Activated CD8-positive, alpha-beta memory T cell treated with anti-CD3 and anti-CD28 coated beads, Interleukin-2, amount 50 U/mL, for 1 hour (primary cell): ENCODE data around the gene ETNK2.

Experiments used
- DNase-seq: peaks from one replicate; pipeline ENCODE4 v3.0.0-alpha.2; 2020; ENCODE audit errors: extremely low read depth

ETNK2 gene

DNA sequence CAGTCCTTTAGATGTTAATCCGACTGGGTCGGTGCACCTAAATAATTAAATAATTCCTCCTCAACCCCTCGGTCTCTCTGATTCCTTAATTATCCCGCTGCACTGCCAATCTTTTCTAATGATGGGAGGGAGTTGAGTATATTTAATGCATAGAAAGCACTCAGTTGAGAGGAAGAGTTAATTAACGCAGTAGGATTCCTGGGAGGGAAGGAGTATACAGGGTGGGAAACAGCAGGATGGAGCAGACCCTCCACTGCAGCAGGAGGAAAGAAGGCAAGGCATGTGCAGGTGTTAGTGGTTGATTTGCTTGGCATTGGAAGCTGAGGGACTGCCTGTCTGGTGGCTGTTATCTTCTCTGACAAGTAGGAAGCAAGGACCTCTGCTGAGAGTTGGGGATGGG lies 24.2 kb upstream of the ETNK2 start:
- no peak for DNase-seq

DNA sequence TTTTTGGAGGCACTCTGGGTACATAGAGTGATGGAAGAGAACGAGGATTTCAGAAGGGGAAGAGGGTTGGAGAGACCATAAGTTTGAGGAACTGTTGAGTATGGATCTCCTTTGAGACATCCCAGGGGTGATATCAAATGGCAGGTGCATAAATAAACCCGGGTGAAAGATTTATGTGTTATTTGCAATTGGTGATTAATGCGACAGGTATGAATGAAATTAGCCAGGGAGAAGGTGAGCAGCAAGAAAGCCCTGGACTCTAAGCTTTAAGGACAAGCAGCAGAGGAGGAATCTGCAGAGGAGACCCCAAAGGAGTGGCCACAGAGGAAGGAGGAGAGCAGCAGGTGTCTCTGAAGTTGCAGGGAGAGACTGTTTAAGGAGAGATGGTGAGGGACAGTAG lies 23.1 kb upstream of the ETNK2 start:
- no peak for DNase-seq

DNA sequence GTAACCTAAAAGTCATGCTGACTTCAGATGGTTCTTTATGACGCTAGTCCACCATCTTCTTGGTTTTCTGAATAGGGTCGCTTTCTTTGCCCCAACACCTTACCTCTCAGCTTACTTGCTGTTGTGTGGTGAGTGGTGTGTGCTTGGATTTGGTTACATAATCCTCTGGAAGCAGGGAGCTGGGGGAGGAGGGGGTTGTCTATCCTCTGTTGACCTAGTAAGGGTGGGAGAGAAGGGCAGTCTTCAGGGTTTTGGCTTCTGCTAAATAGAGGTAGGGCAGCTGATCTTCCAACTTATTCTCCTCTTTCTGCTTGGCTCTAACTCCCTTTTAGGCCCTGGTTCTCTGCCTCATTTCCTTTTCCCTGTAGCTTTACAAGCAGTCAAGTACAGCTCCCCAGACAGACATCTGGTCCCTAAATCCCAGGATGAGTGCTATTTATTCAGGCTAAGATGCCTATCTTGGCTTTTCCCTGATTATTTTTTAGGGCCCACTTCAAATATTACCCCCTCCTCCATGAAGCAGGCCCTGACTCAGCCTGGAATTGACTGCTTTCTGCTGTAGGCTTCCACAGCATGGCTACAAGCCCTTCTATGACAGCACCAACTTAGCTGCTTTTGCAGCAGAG lies 20.7 kb upstream of the ETNK2 start:
- no peak for DNase-seq

DNA sequence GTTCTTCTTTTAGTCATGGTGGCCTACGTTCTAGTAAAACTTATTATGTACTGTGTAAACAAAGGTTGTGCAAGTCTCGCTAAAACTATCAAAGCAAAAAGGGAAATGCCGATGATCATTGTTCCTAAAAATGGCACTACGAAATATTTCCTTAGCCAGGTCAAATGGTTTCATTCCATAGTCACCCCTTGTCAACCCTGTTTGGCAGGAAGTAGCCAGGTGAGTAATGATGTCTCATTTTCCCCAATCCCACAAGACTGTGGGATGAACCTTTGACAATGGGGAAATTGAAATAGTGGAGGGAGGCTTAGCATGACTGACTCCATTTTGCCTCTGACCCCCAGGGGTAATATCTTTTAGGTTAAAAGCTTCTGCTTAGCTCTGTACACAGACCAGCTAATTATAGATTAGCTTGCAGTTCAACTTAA lies 19.9 kb upstream of the ETNK2 start:
- no peak for DNase-seq

DNA sequence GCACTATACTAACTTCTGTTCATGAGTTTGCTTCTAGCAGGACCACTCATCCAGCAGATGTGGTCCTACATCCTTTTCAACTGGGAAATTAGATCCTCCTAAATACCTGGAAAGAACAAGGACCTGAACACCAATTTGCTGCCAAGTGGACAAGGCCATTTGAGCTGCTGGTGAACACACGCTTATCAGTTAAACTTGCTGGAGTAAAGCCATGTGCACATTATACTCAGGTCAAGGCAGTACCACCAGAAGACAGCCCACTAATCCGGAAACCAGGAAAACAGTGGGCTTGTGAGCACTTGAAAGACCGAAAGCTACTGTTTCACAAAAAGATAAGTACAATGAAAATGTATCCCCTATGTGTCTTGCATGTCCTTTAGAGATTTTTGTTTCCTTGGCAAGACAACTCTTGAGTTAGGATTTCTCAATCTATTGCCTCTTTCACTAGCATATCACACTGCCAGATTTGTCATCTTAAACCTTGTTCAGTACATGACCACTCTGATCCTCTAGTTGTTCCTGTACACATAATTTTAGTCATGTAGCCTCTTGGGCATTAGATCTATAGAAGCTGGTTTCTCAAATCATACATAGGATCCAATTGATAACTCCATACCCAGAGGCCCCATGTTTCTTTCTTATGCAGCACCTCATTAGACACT lies 18.8 kb upstream of the ETNK2 start:
- DNase-seq, result no peak

DNA sequence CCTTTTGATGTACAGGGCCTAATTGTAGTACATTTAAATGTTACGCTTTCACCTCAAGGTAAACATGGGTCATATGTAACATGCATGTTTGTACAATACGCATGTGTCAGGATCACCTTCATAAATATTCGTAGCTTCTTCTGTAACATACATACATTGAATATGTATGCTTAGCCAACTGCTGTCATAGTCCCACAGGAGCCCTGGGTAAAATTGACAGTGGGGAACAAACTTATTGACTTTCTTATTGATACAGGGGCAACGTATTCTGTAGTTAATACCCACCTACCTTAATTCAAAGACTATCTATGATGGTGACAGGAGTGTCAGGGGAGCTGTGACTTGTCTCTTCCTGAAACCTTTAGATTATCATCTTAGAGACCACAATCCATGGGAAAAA lies 18.0 kb upstream of the ETNK2 start:
- DNase-seq, result no peak

DNA sequence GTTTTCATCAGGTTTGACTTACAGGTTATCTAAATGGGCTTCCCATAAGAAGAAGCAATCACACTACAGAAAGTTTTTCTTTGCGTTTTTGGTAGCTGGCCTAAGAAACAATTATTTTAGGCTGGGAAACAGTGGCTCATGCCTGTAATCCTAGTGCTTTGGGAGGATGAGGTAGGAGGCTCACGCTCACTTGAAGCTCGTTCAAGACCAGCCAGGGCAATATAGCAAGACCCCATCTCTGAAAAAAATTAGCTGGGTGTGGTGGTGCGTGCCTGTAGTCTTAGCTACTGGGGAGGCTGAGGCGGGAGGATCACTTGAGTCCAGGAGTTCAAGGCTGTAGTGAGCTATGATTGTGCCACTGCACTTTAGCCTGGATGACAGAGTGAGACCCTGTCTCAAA lies 15.9 kb upstream of the ETNK2 start:
- no peak for DNase-seq

DNA sequence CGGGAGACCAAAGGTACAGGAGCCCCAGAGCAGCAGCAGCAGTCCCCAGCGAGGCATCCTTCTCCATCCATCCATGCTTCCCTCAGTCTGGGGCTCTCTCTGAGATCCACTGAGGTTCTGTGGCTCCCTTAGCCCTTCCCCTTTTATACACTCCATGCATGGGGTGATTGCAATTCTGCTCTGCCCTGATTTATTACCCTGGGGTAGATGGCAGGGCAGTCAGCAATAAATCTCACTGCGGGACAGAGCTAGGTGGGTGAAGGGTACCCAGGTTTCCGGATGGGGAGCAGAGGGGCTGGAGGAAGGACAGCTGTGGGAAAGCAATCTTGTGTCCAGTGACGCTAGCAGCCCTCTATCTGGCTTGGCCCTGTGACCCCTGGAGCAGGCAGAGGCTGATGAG lies 14.4 kb upstream of the ETNK2 start, which contains the start of gene REN:
Gene REN (minus strand): TSS at position 119 of the 400 bp plus-strand sequence. CDS start 44 bp downstream, at position 75.
- DNase-seq, result no peak

DNA sequence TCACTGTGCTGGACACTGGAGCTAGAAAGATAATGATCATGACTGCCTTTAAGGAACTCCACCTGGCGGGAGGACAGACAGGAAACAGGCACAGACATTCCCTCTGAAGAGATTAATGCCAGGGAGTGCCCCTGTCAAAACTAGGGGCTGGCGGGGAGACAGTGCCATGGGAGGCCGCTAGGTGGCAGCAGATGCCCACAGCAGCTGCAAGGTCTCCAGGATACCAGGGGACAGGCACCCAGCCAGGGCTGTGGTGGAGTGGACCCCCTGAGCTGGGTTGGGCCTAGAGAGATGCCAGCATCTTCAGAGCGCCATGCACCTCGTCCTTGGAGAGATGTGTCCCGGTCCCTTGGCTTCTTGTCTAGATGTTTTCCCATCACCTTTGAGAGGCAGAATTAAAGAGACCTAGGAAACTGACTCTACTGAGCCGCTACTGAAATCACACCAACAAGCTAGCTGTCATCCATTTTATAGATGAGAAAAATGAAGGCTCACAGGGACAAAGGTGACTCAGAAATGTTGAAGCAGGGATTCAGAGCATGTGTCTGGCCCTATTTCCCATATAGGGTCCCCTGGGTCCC lies 10.7 kb upstream of the ETNK2 start:
- peak; percentile 37 for DNase-seq

DNA sequence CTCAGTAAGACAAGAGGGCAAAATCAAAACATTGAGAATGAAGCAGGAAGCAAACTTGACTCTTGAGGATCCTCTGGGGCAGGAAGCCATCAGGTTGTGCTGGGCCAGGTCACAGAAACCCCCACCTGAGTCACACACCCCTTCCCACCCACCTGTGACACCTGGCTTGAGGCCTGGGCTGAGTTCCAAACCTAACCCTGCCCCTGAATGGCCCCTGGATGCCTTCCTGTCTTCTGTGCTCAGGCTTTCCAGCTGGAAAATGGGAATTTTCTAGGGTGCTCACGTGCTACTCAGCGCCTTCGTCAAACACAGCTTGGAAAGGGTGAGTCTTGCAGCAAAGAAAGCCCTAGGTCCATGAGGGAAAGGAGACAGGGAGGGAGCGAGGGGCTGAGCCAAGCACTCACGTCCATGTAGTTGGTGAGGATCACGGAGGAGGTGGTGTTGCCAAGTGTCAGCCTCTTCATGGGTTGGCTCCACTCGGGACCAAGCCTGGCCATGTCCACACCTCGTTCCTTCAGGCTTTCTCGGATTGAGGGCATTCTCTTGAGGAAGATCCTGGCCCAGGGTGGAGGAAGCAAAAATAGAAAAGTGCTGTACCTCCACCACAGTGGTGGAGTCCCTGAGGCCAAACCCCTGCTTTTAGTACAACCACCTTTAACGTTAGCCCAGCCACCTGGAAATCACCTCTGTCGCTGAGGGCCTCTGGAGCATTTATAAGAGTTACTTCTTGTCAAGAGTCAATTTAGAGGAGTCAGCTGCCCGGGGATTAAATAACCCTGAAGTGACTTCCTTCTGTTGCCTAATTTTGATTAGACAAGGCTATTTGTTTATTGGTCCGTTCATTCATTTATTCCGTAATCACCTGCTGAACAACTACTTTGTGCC lies 10.0 kb upstream of the ETNK2 start:
- DNase-seq, result no peak

DNA sequence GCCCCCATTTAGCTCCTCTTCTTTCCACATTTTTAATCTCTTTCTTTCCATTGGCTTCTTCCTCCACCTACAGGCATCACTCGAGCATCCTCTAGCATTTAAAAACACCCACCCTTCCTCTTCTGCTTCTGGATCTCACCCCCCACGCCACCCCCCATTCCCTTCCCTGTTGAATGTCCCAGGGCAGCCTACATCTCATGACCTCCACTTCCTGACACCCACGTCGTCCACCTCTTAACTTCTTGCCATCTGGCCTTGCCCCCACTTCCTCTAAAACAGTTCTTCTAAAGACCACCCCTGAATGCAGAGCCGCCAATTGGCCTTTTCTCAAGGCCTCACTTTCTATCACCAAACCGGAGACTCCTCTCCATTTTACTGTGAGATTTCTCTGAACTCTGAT lies 6.1 kb upstream of the ETNK2 start:
- DNase-seq, result no peak

DNA sequence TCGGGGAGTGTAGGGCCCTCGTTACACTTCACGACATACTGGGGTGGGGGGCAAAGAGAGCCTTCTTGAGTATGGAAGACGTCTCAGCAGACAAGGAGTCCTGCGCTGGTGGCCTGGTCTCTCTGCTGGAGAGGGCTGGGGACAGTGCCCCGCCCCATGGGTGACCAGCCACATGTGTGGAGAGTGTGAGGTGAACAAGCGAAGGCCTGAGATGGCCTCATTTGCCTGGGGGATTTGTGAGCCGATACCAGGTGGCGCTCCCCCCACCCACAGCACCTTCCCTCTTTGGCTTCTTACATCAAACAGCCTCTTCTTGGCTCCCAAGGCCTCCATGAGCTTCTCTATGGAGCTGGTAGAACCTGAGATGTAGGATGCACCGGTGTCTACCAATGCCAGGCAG lies 4.0 kb upstream of the ETNK2 start:
- DNase-seq, result no peak

DNA sequence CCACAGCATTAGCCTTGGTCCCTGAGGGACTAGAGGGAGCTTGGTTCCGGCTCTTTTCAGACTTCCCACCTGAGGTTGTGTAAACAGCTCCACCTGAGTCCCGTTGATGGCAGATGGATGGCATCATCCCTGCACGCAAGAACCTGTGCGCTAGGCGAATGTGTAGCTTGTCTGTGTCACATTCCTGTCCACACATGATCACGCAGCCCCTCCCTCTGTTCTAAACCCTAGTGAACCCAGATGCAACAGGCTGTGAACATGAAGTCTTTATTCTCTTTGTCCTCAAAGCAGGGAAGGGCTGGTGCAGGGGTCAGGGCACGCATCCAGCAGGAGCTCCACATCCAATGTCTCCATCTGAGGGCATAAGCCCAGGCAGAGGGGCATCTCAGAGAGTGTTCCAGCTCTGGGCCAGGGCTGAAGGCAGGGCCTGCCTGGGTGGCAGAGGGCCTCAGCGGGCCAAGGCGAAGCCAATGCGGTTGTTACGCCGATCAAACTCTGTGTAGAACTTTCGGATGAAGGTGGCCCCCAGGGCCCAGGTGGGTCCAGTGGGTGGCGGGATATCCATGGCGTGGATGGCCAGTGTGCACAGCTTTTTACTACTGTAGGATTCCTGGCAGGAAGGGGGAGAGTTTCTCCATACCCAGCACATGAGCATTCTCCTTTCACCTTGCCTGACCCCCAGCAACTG lies 2.9 kb upstream of the ETNK2 start:
- DNase-seq, result no peak

DNA sequence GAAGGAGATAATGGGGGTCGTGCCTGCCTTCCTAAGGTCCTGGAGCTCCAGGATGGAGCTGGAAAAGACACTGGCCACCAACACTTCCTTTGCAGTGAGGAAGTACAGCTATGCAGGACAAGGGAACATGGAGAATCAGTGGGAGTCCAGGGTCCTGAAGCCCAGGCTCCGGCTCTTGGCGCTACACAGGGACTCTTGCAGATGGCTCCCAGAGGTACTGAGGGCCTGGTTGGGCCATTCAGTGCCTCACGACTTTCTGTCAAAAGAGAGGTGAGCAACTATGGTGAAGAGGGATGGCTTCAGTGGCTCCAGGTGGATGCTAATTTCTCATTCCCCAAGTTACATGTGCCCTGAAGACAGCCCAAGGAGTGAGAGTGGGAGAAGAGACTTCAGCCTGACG lies 1.8 kb upstream of the ETNK2 start:
- DNase-seq, result no peak

DNA sequence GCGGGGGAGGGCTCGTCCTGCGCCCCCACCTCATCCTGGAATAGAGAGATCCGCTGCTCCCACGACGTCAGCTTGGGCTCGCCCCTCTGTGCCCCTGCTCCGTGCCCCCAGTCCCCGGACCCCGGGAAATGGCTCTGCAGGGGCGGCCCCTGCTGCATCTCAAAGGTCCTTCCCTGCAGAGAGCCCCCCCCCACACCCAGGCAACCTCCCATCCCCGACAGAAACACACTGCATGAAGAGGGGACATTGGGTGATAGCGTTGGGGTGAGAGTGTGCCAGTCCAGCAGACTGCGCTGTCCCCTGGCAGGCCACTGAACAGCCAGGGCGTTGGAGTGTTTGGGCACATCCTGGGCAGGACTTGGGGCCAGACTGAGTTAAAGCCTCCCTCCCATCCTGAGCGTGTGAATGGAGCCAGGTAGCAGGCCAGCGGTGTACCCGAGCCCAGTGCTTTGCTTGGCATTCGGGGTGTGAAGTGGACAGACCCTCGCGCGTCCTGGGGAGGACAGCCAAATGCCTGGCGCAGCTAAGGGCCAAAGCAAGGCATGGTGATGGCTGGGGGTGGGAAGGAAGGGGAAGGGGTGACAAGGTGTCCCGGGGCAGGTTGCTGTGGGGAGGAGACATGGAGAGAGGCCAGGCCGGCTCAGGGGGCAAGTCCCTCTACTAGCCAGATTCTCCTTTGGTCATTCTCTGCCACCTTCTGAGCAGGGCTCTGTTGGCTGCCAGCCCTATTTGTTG lies 633 bp upstream of the ETNK2 start:
- no peak for DNase-seq

DNA sequence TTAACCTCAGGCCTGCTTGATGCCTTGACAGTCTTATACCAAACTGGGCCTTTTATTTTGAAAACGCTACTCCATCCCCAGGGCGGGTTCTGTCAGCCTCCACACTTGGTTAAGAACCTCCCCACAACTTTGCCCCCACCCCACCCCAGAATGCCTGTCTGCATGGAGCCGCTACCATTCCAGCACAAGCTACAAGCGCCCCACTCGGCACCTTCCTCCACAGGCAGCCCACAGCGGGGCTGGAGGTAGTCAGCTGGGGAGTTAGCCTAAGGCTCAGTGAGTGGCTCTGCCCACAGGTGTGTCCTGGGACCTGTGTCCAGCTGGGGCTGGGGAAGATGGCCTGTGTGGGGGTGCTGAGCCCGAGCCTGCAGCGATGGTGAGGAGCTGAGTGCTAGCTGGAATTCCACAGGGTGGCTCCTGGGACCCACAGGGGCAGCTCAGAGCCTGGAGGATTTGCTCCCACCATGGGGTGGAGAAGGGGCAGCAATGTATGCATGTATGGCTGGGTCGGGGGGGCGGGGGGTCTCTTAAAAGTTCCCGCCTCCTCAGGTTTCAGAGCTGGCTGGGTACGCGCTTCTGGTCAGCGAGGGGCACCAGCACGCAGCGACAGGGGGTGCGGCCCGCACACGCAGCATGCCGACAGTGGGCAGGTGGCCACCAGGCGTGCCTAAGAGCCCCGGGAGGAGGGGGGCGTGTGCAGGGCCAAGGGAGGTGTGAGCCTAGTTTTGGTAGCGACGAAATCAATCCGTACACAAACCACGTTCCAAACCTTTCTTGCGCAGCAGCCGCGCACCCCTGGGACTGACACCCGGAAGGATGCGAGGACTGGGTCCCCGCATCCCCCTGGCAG lies 917 bp downstream of the ETNK2 start:
- DNase-seq, result no peak

DNA sequence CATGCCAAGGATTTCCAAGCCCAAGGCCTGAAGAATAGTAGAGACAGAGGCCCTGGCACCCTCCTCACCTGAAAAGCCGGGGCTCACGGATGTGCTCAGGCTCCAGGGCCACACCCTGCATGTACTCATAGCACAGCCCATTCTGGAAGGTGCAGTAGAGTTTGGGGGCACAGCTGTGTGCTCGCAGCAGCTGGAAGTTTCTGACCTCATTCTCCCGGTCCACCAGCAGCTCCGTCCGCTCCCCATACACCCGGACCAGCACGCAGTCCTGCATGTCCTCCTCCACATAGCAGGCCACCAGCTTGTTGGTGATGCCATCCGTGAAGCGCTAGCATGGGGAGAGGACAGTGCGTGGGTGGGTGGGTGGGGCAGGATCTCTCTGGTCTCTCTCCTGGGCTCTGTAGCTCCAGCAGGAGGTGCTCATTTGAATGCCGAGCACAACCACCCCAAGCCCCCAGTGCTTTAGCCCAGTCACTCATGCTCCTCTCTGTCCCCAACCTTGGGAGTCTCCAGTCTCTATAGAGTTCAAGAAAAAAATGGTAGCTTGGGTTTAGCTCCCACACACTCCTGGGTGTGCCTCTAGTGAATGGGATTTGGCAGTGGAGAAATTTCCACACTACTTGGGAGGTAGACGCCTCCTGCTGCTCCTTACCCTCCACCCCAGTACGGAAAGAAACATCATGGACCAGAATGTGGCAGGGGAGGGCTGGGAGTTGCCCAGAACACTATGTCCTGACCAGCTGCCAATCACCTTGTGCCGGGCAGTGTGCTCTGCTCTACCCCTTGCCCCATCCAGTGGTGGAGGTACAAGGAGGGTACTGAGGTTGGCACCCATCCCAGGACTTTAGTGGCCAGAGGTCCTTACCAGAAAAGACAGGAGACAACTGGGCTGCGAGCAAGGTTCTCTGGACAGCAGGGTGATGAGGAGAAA lies 1.9 kb downstream of the ETNK2 start:
- no peak for DNase-seq

DNA sequence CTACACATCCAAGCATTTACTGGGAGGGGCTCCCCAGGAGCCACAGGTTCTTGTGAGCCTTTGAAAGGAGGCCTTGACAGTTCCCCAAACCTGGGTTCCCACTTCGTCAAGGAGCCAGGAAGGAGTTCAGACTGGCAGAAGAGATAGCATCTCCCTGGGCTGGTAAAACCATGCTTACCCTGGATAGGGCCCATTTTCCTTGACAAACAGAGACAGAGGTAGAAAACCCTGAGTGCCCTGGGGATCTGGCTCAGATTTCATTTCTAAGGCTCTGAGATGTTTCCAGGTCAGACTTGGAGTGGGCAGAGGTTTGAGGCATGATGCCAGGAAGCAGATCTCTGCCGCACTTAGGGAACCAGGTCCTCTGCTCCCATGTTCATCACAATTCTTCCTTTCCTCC lies 2.7 kb downstream of the ETNK2 start:
- DNase-seq, result no peak
